H54 (cell line): ENCODE results near the gene E2F1.

ENCODE experiments used
- DNase-seq: peaks from one replicate; pipeline ENCODE4 v3.0.0; 2011; ENCODE audit warnings: low spot score, mixed read lengths; ENCODE audit not compliant: insufficient read length
- FAIRE-seq: peaks from 3 replicates; lab custom pipeline; 2011; peaks lifted over from hg19 to GRCh38; lab: Jason Lieb, UNC
- POLR2A ChIP-seq: IDR thresholded peaks from 2 replicates; pipeline ENCODE4 v1.6.1; 2011; ENCODE audit warnings: low read depth, mild to moderate bottlenecking, low read length

The E2F1 gene

GRCh38 chr20:33667676-33668465 lies 18.3 kb downstream of the E2F1 start:
- FAIRE-seq (no peak), DNase-seq (peak; percentile 87)
- no peak for TF ChIP-seq POLR2A

GRCh38 chr20:33667245-33667675 lies 18.9 kb downstream of the E2F1 start:
- FAIRE-seq (no peak), DNase-seq (no peak)
- TF ChIP-seq POLR2A: no peak

- TF ChIP-seq POLR2A: no peak
- no peak for DNase-seq
- FAIRE-seq: no peak
These were observed 19.6 kb downstream of the E2F1 start, which contains the start of gene ACTL10 for GRCh38 chr20:33666293-33667244. TSS of gene ACTL10 (plus strand) at chr20:33666943. CDS start at chr20:33667498, 555 bp downstream.

GRCh38 chr20:33664762-33665144 lies 21.4 kb downstream of the E2F1 start:
- DNase-seq (no peak), FAIRE-seq (no peak)
- TF ChIP-seq POLR2A: peak; percentile 22; the same call in 1 of the 2 replicates

GRCh38 chr20:33664085-33664761 lies 22.0 kb downstream of the E2F1 start:
- no peak for DNase-seq
- no peak for TF ChIP-seq POLR2A
- no peak for FAIRE-seq

GRCh38 chr20:33663161-33664084 lies 22.8 kb downstream of the E2F1 start:
- no peak for FAIRE-seq
- peak; percentile 89 for TF ChIP-seq POLR2A
- peak; percentile 97 for DNase-seq

- DNase-seq: no peak
- FAIRE-seq: no peak
- TF ChIP-seq POLR2A: no peak
These were observed 24.0 kb downstream of the E2F1 start, which contains the start of gene C20orf144 for GRCh38 chr20:33662172-33662571. TSS of gene C20orf144 (plus strand) at chr20:33662327. CDS start at chr20:33662346, 19 bp downstream.

- DNase-seq: no peak
- TF ChIP-seq POLR2A: no peak
- FAIRE-seq: no peak
These were observed 25.5 kb downstream of the E2F1 start for GRCh38 chr20:33660685-33661058.

GRCh38 chr20:33660035-33660684 lies 26.0 kb downstream of the E2F1 start:
- no peak for TF ChIP-seq POLR2A
- DNase-seq: no peak
- FAIRE-seq: no peak

- TF ChIP-seq POLR2A: no peak
- no peak for FAIRE-seq
- DNase-seq: no peak
These were observed 26.7 kb downstream of the E2F1 start for GRCh38 chr20:33659341-33660034.

- DNase-seq: no peak
- FAIRE-seq: no peak
- TF ChIP-seq POLR2A: no peak
These were observed 27.3 kb downstream of the E2F1 start for GRCh38 chr20:33658929-33659328.
